Fibroblast of pulmonary artery (primary cell): ENCODE measurements around the gene IL1R2.

Source experiments
- DNase-seq: peaks from one replicate; pipeline ENCODE4 v3.0.0-alpha.2; 2010; ENCODE audit warnings: low read depth
- H3K4me3 ChIP-seq: replicated peaks from 2 replicates; pipeline ENCODE4 v1.5.1; 2011; ENCODE audit warnings: low read depth, mild to moderate bottlenecking, control low read depth, low read length, moderate library complexity
- TF ChIP-seq, protein P1 (sequence below): IDR thresholded peaks from 2 replicates; pipeline ENCODE4 v1.5.1; 2011; ENCODE audit warnings: mild to moderate bottlenecking, control low read depth, low read length, inconsistent platforms; ENCODE audit errors: missing control alignments

Gene IL1R2

GRCh38 chr2:102044235-102044896 lies 52.6 kb downstream of the IL1R2 start:
- DNase-seq: no peak
- TF ChIP-seq, protein P1, sequence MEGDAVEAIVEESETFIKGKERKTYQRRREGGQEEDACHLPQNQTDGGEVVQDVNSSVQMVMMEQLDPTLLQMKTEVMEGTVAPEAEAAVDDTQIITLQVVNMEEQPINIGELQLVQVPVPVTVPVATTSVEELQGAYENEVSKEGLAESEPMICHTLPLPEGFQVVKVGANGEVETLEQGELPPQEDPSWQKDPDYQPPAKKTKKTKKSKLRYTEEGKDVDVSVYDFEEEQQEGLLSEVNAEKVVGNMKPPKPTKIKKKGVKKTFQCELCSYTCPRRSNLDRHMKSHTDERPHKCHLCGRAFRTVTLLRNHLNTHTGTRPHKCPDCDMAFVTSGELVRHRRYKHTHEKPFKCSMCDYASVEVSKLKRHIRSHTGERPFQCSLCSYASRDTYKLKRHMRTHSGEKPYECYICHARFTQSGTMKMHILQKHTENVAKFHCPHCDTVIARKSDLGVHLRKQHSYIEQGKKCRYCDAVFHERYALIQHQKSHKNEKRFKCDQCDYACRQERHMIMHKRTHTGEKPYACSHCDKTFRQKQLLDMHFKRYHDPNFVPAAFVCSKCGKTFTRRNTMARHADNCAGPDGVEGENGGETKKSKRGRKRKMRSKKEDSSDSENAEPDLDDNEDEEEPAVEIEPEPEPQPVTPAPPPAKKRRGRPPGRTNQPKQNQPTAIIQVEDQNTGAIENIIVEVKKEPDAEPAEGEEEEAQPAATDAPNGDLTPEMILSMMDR: no peak
- H3K4me3 ChIP-seq: no peak overlapping the region

DNA sequence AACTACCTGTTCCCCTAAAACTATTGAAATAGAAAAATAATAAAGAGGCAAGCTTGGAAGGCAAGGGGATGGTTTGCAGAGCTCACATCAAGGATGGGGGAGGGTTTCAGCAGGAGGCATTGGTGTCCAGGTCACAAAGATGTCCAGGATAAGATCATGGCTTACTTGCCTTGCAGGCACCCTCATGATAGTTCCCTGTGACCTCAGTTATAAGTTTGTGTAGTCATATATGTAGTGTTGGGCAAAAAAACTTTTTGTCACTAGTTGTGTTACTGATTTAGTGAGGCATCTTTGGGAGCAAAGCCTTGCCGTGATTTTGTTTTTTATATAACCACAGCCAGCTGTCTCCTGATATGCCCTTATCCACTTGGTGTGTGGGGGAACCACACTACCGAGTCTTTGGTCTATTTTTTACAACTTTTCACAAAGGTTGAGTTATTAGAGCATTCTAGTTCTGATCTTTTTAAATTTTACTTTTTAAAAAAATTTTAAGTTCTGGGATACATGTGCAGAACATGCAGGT lies 53.3 kb downstream of the IL1R2 start:
- TF ChIP-seq, protein P1: no peak
- H3K4me3 ChIP-seq: no peak overlapping the region
- DNase-seq: no peak

- H3K4me3 ChIP-seq: no peak overlapping the region
- TF ChIP-seq, protein P1: no peak
- DNase-seq: no peak
Observed at GRCh38 chr2:102045697-102046096, 53.9 kb downstream of the IL1R2 start.

- H3K4me3 ChIP-seq: no peak overlapping the region
- TF ChIP-seq, protein P1: no peak
- DNase-seq: peak; percentile 58
Observed at GRCh38 chr2:102046135-102046986, 54.6 kb downstream of the IL1R2 start.

DNA sequence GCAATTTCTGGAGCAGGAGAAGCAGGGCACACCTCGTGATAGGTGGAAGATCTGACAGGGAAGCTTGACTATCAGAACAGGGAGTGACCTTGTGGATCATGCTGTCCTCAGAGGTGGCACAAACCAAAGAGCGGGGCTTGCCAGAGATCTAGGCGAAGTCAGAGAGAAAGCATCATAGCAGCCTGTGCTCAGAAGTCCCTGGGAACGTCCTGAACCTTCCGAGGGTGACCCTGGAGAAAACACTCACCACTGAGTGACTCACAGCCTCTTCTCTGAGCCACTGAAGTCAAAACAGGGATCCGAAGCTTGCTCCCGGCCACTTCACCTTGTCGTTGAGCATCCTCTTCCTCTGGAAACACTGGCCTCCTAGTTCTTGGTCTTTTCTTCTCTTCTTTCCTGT lies 56.7 kb downstream of the IL1R2 start:
- peak; percentile 52 for DNase-seq
- TF ChIP-seq, protein P1: no peak
- no peak overlapping the region for H3K4me3 ChIP-seq

DNA sequence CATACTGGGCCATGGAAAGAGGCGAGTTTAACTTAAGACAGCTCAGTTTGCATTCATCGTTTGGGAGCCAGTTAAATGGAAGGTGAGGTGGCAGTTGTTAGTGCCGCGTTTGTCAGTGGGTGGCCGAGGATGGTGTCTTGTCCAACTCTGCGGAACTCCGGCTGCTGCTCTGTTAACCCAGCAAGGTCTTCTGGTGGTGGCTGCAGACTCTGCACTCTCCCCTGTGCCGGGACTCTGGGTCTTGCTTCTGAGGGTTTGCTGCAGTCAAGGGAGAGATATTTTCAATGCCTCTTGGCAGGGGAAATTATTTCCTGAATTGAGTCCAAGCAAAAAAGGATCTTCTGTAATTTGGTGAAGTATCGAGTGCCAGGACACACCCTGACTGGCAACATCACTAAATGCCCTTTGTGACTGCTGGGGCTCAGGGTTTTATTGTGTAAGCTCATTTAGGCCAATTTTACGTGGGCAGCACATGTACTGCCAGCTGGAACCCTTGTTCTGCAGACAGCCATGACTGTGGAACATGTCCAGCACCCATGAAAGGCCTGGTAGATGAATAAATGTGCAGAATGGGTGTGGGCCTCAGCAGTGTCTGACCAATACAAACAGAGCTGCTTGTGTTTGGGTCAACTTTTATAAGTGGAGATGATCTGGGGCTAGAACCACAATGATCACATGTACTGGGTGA lies 58.1 kb downstream of the IL1R2 start:
- DNase-seq: peak; percentile 76
- TF ChIP-seq, protein P1: no peak
- H3K4me3 ChIP-seq: no peak overlapping the region
